ENCODE measurements around the gene RBCK1. TPM values are rescaled to one million over a fixed set of nuclear protein-coding genes. Genes with fewer than 3 reads are reported as not detected.
A peak's percentile ranks its signal among the peaks of the same experiment; 100 is the strongest.

Gene RBCK1
- total RNA-seq, 1 donor from 2014 or later: 119 TPM

GRCh38 chr20:454951-455350, 46.9 kb downstream of the RBCK1 start:
- Mint-ChIP-seq H3K36me3 (ENCODE audit: unreplicated experiment) (no peaks in the 10 kb centered on the region), H3K4me3 (ENCODE audit: unreplicated experiment) (no peak overlapping the region)
- no peak for TF ChIP-seq CTCF (IDR thresholded peaks at IDR 0.05)

GRCh38 chr20:458776-459175, 50.7 kb downstream of the RBCK1 start:
- no peak overlapping the region for H3K4me3 Mint-ChIP-seq (ENCODE audit: unreplicated experiment)
- no peaks in the 10 kb centered on the region for H3K27me3 Mint-ChIP-seq (ENCODE audit: unreplicated experiment)
- DNase-seq (ENCODE audit: extremely low spot score, unreplicated experiment): no peak
- no peak for TF ChIP-seq CTCF (IDR thresholded peaks at IDR 0.05)
- no peaks in the 10 kb centered on the region for H3K36me3 Mint-ChIP-seq (ENCODE audit: unreplicated experiment)
- H3K4me1 Mint-ChIP-seq (ENCODE audit: unreplicated experiment): peaks cover 37% of the 10 kb centered on the region
- no peaks in the 10 kb centered on the region for H3K9me3 Mint-ChIP-seq (ENCODE audit: unreplicated experiment)
- H3K27ac Mint-ChIP-seq (ENCODE audit: unreplicated experiment): no peak overlapping the region

More at GRCh38 chr20:454951-455350, 46.9 kb downstream of the RBCK1 start:
- Mint-ChIP-seq H3K27me3 (ENCODE audit: unreplicated experiment) (no peaks in the 10 kb centered on the region), H3K9me3 (ENCODE audit: unreplicated experiment) (no peaks in the 10 kb centered on the region), H3K27ac (ENCODE audit: unreplicated experiment) (no peak overlapping the region), H3K4me1 (ENCODE audit: unreplicated experiment) (peaks cover 19% of the 10 kb centered on the region)
- no peak for DNase-seq (ENCODE audit: extremely low spot score, unreplicated experiment)

GRCh38 chr20:460180-460579, 52.1 kb downstream of the RBCK1 start:
- TF ChIP-seq CTCF (IDR thresholded peaks at IDR 0.05): no peak
- Mint-ChIP-seq H3K36me3 (ENCODE audit: unreplicated experiment) (no peaks in the 10 kb centered on the region), H3K9me3 (ENCODE audit: unreplicated experiment) (no peaks in the 10 kb centered on the region), H3K4me1 (ENCODE audit: unreplicated experiment) (peaks cover 37% of the 10 kb centered on the region), H3K27me3 (ENCODE audit: unreplicated experiment) (no peaks in the 10 kb centered on the region), H3K27ac (ENCODE audit: unreplicated experiment) (peak overlapping the region; percentile 92), H3K4me3 (ENCODE audit: unreplicated experiment) (peak overlapping the region; percentile 85)
- no peak for DNase-seq (ENCODE audit: extremely low spot score, unreplicated experiment)

GRCh38 chr20:460707-461106, 52.6 kb downstream of the RBCK1 start:
- no peak for DNase-seq (ENCODE audit: extremely low spot score, unreplicated experiment)
- Mint-ChIP-seq H3K4me3 (ENCODE audit: unreplicated experiment) (peak overlapping the region; percentile 85), H3K27me3 (ENCODE audit: unreplicated experiment) (no peaks in the 10 kb centered on the region), H3K36me3 (ENCODE audit: unreplicated experiment) (no peaks in the 10 kb centered on the region), H3K4me1 (ENCODE audit: unreplicated experiment) (peaks cover 37% of the 10 kb centered on the region), H3K9me3 (ENCODE audit: unreplicated experiment) (no peaks in the 10 kb centered on the region), H3K27ac (ENCODE audit: unreplicated experiment) (peak overlapping the region; percentile 92)
- TF ChIP-seq CTCF (IDR thresholded peaks at IDR 0.05): no peak

GRCh38 chr20:461254-462198, 53.4 kb downstream of the RBCK1 start:
- Mint-ChIP-seq H3K36me3 (ENCODE audit: unreplicated experiment) (no peaks in the 10 kb centered on the region), H3K4me1 (ENCODE audit: unreplicated experiment) (peaks cover 37% of the 10 kb centered on the region), H3K27me3 (ENCODE audit: unreplicated experiment) (no peaks in the 10 kb centered on the region), H3K27ac (ENCODE audit: unreplicated experiment) (peak overlapping the region; percentile 92), H3K4me3 (ENCODE audit: unreplicated experiment) (peak overlapping the region; percentile 85), H3K9me3 (ENCODE audit: unreplicated experiment) (no peaks in the 10 kb centered on the region)
- TF ChIP-seq CTCF (IDR thresholded peaks at IDR 0.05): no peak
- peak; percentile 87 for DNase-seq (ENCODE audit: extremely low spot score, unreplicated experiment)

Measured in osteocyte (in vitro differentiated cells).